Mammary epithelial cell (primary cell): ENCODE data around the gene SLC25A48.

Source experiments
- CTCF ChIP-seq, 2 donors: IDR thresholded peaks in 1 of 2; conservative IDR thresholded peaks in 1 of 2; 2 replicates each; pipeline ENCODE4 v1.5.1; 2011 to 2012; ENCODE audit warnings: inconsistent platforms in 2 of 2, low read length in 2 of 2, mild to moderate bottlenecking in 2 of 2, control low read depth in 1 of 2, low read depth in 1 of 2; ENCODE audit not compliant: insufficient read depth in 1 of 2; ENCODE audit errors: extremely low read depth in 1 of 2
- EZH2 ChIP-seq: IDR thresholded peaks from 2 replicates; pipeline ENCODE4 v1.6.1; 2012; ENCODE audit warnings: low read length, inconsistent platforms, borderline replicate concordance

GRCh38 chr5:135913713-135914626 lies 79.5 kb downstream of the SLC25A48 start:
- TF ChIP-seq CTCF (conservative IDR thresholded peaks at IDR 0.05 in 1 of 2, IDR thresholded peaks at IDR 0.05 in 1 of 2; ENCODE audit: extremely low read depth in 1 of 2, insufficient read depth in 1 of 2, low read depth in 1 of 2, low read length in 2 of 2): no peak
- no peak for TF ChIP-seq EZH2
